Measurements from ENCODE around the gene TMEM60.
"Not testable (repeated sequence)": the region's sequence is repeated elsewhere in the genome, so short reads cannot be mapped to it uniquely, and the experiment has no call there.

TMEM60 gene, protein sequence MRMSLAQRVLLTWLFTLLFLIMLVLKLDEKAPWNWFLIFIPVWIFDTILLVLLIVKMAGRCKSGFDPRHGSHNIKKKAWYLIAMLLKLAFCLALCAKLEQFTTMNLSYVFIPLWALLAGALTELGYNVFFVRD

DNA sequence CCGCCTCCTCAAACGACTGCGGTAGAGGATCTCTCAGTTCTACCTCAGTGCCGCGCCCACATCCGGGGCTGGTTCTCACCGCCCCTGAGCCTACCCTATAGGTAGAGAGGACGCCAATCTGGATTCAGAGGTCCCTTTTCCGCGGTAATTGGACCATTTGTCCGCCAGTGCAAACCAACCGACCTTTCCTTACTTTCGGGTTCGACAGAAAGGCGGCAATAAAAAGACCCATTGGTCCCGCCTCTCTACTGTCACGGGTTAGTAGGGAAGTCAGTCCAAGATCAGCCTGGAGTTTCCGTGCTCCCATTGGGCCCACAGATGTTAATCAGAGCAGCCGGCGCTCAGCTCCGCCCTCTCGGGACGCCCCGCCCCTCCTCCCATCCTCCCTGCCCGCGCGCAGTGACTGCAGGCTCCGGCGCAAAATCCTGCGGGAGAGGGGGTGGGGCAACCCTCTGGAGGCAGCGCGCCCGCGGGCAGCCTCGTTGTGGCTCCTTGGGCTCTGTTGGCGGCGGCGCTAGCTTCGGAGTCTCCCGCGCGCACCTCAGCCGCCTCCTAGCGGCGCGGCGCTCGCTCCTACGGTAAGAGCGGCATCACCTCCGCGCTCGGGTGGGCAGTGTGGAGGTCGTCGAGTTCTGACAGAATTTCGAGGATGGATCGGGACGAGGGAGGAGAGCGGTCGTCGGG, at the start of gene TMEM60, which contains the start of gene PHTF2:
TMEM60 (minus strand) TSS at position 41 of the 684 bp plus-strand sequence. CDS start 4,061 bp downstream, outside the sequence.
PHTF2 (plus strand) TSS at position 380 of the 684 bp plus-strand sequence.
- DNase-seq (ENCODE audit: low spot score) = peak; percentile 93

DNA sequence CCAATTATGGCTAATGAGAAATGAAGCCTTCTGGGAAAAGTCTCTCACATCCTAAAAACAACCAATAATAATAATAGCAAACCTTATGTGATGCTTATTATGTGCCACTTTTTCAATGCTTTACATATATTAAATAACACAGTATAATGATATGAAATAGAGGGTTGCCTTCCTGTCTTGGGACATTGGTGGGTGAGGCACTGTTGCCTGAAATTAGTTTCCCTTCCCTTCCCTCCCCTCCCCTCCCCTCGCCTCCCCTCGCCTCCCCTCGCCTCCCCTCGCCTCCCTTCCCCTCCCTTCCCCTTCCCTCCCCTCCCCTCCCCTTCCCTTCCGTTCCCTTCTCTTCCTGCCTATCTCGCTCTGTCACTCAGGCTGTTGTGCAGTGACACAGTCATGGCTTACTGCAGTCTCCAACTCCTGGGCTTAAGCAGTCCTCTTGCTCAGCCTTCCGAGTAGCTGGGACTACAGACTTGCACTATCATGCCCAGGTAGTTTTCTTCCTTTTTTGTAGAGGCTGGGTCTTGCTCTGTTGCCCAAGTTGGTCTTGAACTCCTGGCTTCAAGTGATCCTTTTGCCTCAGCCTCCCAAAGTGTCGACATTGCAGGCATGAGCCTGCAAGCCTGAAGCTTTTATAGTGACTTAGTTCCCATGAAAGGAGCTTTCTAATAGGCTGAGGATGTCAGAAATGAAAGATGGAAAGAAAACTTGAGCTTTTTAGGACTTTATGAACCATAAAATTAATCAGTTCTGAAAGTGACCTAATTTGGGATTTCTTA, 48.3 kb upstream of the TMEM60 start:
- no peak for DNase-seq (ENCODE audit: low spot score)

DNA sequence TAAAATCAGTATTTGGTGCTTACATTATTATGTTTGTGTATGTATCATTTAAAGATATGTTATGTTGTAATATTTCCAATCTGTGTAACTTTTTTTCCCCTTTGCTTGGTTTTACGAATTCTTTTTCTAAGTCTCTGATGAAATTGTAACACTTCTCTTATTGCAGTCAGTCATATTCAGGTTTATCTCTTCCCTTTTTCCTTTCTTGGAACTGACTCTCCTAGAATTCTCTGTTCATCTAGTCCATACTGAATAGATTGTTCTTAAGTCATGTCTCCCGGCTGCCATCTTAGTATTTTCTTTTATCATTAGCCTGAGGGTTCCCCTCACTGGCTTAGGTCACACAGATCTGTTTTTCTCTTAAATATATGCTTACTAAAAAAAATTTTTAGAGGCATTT, 45.0 kb upstream of the TMEM60 start:
- DNase-seq (ENCODE audit: low spot score) = no peak

DNA sequence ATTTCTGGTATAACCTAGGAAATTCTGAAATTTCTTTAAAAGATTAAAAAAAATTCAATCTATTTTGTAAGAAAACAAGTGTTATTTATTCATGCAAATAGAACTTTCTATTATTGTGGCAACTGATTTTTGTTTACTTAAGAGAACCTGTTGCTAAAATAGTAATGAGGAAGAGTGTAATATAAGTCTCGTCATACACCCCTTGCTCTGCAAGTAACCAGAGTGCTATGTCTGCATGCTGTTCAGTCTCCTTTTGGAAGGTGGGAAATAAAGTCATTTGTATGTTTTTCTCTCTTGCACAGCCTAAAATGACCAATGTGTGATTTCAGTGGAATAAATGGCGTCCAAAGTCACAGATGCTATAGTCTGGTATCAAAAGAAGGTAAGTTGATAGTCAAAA, 41.7 kb upstream of the TMEM60 start:
- no peak for DNase-seq (ENCODE audit: low spot score)

DNA sequence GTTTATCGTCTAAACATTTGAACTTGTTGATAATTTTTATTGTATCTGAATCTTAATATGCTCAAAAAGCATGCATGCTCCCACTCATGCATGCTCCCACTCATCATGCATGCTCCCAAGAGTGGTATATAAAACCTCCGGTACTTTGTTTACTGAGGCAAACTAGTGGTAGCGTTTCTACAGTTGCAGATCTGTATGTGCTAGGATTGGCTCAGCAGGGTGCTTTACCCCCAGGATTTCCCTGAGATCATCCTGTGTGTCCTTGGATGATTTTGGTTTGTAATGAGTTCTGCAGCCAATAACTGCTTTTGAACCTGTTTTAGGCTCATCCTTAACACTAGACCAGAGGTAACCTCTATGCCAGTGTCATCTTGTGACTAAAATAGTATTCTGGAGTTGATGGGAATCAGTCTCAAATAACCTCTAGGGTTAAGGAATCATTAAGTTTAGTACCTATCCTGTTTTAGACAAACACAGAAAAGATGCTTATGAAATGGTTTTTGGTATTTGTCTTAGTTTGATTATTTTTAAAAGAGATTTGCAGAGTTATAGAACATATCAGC, 40.8 kb upstream of the TMEM60 start:
- DNase-seq (ENCODE audit: low spot score) = no peak

DNA sequence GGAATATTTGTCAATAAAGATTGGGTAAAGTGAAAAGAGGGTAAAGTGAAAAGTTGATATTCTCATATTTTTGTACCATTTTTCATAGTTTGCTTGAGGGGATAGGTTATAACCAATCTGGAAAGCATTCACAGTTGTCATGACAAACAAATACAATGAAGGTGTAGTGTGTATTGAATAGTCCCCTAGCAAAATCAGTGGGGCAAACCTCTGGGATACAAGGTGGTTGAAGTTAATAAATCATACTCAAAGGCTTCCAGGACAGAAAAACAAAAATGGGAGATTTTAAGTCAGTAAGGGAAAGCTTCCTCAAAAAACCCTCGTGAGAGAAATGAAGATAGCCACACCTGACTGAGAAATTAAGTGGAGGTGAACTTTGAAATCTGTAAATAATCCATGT, 39.7 kb upstream of the TMEM60 start:
- no peak for DNase-seq (ENCODE audit: low spot score)

DNA sequence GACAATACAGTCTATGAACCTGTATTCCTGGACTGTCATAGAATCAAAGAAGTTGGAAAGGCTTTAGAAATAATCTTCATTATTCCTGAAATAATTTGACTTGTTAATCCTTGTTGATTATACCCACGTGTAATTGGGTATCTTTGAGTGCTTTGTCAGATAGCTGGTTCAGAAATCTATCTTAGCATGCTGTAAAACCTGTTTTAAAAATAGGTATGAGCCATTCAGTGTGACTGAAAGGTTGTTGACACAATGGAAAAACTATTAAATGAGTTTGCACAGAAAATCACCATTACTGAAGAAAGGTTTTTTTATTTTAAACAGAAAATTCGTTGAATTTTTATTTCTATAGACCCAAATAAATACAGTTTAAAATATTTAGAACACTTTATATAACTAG, 39.0 kb upstream of the TMEM60 start:
- no peak for DNase-seq (ENCODE audit: low spot score)

DNA sequence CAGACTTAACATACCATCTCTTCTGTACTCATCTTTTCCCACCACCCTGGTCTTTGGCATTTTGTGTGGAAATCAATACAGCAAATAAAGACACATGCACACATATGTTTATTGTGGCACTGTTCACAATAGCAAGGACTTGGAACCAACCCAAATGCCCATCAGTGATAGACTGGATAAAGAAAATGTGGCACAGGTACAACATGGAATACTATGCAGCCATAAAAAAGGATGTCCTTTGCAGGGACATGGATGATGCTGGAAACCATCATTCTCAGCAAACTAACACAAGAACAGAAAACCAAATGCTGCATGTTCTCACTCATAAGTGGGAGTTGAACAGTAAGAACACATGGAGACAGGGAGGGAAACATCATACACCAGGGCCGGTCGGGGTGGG, 38.2 kb upstream of the TMEM60 start:
- DNase-seq (ENCODE audit: low spot score) = not testable (repeated sequence)

DNA sequence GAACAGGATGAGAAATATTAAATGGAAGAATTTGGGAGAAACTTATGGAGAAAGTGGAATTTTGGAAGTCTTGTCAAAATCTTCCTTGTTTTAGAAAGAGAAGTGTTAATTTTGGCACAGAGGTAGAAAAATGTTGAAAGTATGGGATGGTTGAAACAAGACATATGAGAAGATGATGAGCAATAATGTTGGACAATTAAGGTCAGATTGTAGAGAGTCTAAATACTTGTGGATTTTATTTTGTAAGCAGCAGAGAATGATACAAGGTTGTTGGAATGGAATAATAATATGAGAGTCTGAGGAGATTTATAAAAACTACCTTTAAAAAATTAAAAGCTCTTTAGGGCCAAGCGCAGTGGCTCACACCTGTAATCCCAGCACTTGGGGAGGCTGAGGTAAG, 34.9 kb upstream of the TMEM60 start:
- DNase-seq (ENCODE audit: low spot score) = no peak

DNA sequence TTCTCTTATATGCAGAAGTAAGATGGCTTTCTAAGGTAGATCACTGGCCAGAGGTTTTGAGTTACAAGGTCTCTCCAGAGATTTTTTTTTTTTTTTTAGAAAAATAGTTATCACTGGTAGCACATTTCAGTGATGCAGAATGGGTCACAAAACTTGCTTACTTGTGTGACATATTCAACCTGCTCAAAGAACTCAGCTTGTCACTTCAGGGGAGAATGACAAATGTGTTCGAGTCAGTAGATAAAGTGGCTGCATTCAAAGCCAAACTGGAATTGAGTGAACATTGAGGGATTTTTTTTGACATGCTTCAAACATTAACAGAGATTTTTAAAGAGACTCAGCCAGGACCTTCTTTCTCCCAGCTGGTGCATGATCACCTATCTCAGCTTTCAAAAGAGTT, 33.7 kb upstream of the TMEM60 start:
- no peak for DNase-seq (ENCODE audit: low spot score)

DNA sequence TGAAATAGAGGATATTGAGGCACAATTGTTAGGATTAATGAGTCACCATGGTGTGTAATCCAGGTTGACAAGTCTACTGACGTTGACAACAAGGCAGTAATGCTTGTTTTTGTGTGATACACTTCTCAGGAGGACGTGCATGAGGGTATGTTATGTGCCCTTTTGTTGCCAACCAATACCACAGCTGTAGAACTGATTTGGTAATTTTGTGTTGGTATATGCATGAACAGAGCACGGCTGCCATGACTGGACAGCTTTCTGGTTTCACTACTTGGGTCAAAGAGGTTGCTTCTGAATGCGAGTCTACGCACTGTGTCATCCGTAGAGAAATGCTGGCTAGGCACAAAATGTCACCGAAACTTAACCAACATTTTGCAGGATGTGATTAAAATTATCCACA, 33.2 kb upstream of the TMEM60 start:
- DNase-seq (ENCODE audit: low spot score) = no peak

DNA sequence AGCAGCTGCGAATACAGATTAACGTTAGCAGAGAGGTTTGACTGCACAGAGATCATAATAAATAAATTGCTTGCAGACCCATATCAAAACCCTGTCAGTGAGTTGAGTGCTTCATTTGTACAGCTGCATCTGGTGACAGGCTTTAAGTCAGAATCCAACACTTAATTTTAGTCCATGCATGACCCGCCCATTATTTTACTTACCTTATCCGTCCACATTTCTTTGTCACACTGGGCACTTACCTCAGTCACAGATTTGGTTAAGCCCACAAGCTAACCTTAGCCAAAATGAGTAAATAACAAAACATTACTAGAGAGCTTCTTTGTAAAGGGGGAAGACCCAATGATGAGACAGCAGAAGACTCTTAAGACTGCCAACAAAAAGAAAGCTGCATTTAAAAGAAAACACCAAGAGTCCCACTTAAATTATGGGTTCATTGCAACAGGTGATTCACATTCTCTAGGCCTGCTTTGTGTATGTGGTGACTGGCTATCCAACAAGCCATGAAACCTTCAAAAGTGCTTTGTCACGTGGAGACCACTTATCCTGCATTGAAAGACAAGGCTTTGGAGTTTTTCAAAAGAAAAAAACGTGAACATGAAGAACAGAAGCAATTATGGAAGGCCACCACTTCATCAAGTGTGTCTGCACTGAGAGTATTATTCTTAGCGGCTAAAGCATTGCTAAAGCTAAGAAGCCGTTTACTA, 32.6 kb upstream of the TMEM60 start:
- DNase-seq (ENCODE audit: low spot score) = no peak

DNA sequence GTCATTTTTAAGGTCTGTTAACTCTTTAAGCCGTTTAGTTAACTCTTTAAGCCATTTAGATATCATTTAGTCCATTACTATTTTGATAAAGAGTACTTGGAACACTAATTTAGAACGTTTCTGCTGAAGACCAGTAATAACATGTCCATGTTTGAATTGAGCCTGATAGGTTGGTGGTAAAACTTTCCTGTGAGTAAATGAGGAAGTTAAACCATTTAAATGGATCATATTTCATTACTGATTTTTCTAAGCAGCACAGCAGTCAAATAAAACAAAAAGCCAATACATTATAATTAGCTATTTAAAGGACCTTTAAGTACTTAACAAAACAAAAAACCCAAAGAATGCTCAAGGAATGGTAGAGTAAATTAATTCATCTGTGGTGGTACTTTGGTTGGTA, 29.8 kb upstream of the TMEM60 start:
- DNase-seq (ENCODE audit: low spot score) = no peak

DNA sequence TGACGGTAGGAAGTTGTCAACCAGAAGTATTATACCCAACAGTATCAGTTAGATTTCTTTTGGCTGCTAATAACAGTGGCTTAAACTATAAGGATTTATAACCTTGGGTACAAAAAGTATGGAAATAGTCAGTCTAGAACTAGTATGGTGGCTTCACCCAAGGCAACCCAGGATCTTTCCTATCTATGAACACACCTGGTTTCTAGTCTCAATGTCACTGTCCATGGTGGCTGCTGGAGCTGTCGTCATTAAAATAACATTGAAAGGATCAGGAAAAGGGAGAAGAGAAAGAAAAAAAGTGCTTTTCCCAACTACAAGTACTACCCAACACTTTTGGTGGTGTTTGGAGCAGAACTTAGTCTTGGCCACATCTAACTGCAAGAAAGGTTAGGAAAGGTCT, 28.1 kb upstream of the TMEM60 start:
- DNase-seq (ENCODE audit: low spot score) = no peak

DNA sequence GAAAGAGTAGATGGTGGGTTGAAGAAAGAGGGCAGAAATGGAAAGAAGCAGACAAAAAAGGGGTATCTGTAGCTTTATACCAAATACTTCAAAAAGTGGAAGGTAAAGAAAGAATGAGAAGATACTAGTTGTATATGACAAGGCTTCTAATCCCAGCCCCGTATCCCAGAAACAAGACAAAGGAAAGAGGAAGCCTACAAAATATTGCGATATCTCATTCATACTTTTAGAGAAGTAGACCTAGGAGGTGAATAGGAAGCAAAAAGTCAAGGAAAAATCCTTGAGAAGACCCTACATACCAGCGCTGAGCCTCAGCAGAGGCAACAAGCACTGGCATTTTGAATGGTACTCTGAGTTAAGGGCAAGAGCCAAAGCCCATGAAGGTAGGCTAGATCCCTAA, 26.9 kb upstream of the TMEM60 start:
- DNase-seq (ENCODE audit: low spot score) = no peak

DNA sequence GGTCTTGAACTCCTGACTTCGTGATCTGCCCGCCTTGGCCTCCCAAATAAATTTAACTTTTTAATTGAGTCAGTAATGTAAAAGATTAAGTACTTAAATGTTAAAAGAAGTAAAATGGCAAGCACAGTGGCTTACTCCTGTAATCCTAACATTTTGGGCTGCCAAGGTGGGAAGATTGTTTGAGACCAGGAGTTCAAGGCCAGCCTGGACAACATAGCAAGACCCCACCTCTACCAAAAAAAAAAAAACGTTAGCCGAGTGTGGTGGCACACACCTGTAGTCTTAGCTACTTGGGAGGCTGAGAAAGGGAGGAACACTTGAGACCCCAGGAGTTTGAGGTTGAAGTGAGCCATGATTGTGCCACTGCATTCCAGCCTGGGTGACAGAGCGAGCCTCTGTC, 26.4 kb upstream of the TMEM60 start:
- no peak for DNase-seq (ENCODE audit: low spot score)

DNA sequence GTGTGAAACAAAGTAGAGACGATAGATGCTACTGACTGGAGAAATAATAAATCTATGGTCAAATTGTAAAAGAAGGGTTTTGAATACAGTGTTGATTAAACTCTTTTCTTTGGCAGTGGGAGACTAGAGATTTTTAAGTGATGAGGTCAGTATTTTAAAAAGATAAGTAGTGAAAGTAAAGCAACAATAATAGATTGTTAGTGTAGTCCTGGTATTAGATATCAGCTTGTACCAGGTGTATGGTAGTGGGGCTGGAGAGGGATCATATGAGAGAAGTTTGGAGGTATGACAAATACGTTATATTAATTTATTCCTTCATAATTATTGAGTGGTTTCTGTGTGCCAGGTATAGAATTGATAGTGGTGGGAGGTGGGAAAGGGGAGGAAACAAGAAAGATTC, 25.6 kb upstream of the TMEM60 start:
- DNase-seq (ENCODE audit: low spot score) = no peak

DNA sequence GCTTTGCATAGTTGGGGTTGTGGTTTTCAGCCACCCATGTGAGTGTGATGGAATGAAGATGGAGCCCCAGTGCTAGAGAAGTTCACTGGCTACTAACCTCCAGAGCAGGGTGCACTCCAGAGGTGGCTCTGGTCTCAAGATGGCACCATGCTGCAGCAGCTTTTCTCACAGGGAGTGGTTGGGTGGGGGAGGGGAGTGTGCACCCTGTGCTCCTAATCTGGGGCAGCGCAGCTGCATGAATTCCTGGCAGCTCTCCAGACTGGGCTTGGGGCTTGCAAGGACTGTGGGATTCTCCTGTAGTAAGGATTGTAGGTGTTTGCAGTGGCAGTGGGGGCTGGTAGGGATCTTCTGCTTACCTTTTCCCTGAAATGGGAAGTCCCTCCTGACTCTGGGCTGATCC, 24.0 kb upstream of the TMEM60 start:
- no peak for DNase-seq (ENCODE audit: low spot score)

DNA sequence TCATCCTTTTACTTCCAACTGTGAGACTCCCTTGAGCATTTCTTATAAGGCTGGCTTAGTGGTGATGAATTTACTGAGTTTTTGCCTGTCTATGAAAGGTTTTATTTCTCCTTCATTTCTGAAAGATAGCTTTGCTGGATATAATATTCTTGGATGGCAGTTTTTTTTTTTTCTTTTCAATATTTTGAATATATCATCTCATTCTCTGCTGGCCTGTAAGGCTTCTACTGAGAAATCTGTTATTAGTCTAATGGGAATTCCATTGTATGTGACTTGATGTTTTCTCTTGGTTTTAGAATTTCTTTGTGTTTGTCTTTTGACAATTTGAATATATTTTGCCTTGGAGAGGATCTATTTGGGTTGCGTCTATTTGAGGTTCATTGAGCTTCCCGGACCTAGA, 22.7 kb upstream of the TMEM60 start:
- DNase-seq (ENCODE audit: low spot score) = no peak

DNA sequence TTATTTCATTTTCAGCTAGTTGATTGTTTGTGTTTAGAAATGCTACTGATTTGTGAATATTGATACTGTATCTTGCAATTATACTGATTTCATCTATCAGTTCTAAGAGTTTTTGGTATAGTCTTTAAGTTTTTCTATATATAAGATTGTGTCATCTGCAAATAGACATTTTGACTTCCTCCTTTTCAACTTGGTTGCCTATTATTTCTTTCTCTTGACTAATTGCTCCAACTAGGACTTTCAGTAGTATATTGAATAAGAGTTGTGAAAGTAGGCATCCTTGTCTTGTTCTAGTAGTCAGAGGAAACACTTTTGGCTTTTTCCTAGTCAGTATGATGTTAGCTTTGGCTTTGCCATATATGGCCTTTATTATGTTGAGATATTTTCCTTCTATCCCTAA, 20.8 kb upstream of the TMEM60 start:
- DNase-seq (ENCODE audit: low spot score) = no peak

DNA sequence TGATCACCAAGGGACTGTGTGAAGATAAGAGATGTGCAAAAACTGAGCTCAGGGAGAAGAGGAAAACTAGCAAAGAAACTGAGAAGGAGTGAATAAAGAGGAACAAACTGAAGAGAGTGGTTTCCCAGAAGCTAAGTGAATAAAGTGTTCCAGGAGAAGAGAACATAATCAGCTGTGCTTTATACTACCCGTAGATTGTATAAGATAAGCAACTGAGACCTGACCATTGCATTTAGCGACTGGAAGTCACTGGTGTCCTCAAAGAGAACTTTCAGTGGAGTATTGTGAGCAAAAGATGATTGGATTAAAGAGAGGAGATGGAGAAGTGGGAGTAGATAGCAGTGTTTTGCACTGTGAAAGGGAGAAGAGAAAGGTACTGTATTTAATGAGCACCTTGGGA, 14.9 kb upstream of the TMEM60 start:
- no peak for DNase-seq (ENCODE audit: low spot score)

DNA sequence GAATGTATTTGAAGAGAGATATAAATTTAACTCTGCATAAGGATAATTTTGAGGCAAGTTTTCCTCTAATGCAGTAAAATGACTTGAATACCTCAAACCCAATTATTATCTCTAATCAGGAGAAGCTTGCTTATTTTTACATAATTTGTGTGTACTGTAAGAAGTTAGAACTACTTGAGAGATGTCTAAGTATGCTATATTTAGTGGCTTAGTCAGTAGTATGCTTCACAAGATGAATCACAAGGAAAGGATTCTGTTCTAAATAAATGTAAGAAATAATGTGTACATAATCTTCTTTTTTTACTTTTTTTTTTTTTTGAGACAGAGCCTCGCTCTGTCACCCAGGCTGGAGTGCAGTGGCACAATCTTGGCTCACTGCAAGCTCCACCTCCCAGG, 14.1 kb upstream of the TMEM60 start:
- DNase-seq (ENCODE audit: low spot score) = no peak
